NT2/D1 (cell line): ENCODE measurements around the gene GMDS.

Experiments
- DNase-seq: peaks from one replicate; pipeline ENCODE4 v3.0.0-alpha.2; 2011; ENCODE audit warnings: low read depth, low spot score
- H3K27me3 ChIP-seq: 2 replicates; pipeline ENCODE4 v1.6.0; 2011; ENCODE audit warnings: mild to moderate bottlenecking; ENCODE audit not compliant: insufficient read length, insufficient read depth
- H3K36me3 ChIP-seq: 2 replicates; pipeline ENCODE4 v1.6.1; 2011; ENCODE audit warnings: mild to moderate bottlenecking, low read length, mixed read lengths; ENCODE audit not compliant: insufficient read depth, insufficient read length
- H3K4me1 ChIP-seq: 2 replicates; pipeline ENCODE4 v1.5.1; 2011; ENCODE audit not compliant: insufficient read depth, insufficient read length
- H3K4me3 ChIP-seq: 2 replicates; pipeline ENCODE4 v1.5.1; 2011; ENCODE audit warnings: low read depth; ENCODE audit not compliant: insufficient read length
- H3K9ac ChIP-seq: 2 replicates; pipeline ENCODE4 v1.6.0; 2011; ENCODE audit warnings: low read depth; ENCODE audit not compliant: insufficient read length
- H3K9me3 ChIP-seq: 2 replicates; pipeline ENCODE4 v1.5.1; 2011; ENCODE audit warnings: mild to moderate bottlenecking, low read length; ENCODE audit not compliant: insufficient read depth
- SUZ12 ChIP-seq: IDR thresholded peaks from 2 replicates; pipeline ENCODE4 v1.6.1; 2011; ENCODE audit not compliant: insufficient read length, insufficient read depth; ENCODE audit errors: extremely low read depth
- YY1 ChIP-seq: IDR thresholded peaks from 2 replicates; pipeline ENCODE4 v1.6.1; 2011; ENCODE audit not compliant: insufficient read length, insufficient read depth
- ZNF274 ChIP-seq: IDR thresholded peaks from 2 replicates; pipeline ENCODE4 v1.6.1; 2011; ENCODE audit warnings: mild to moderate bottlenecking, low read depth, low read length

Gene GMDS

DNA sequence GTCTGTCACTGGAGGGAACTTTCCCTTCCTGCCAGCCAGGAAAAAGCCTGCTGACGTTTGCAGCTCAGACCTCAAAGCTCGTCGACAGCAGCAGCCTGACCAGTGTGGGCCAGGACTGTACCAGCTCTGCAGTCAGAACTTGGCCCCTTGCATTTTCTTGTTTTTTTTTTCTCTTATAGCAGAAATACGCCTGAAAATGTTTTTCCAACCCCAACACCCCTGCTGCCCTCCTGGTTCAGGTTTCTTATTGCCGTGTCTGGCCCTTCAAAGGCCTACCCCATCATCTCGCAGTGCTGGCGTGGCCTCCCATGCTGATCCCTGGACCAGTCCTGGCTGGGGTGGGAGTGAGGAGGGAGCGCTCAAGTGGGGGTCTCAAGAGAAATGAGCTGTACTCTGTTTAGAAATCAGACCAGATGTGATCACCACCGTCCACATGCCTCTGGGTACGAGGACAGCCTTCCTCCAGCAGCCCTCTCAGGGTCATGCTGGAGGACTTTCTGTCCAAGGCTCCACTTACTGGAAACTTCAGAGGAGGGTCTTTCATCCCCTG is 466.6 kb downstream of the GMDS start:
- no peak for DNase-seq
- H3K9ac ChIP-seq = no peak overlapping the region
- no peak overlapping the region for H3K4me3 ChIP-seq
- H3K36me3 ChIP-seq = no peaks in the 10 kb centered on the region
- H3K9me3 ChIP-seq = no peaks in the 10 kb centered on the region
- no peaks in the 10 kb centered on the region for H3K4me1 ChIP-seq
- TF ChIP-seq YY1 (no peak), SUZ12 (no peak), ZNF274 (no peak)
- H3K27me3 ChIP-seq = no peaks in the 10 kb centered on the region

DNA sequence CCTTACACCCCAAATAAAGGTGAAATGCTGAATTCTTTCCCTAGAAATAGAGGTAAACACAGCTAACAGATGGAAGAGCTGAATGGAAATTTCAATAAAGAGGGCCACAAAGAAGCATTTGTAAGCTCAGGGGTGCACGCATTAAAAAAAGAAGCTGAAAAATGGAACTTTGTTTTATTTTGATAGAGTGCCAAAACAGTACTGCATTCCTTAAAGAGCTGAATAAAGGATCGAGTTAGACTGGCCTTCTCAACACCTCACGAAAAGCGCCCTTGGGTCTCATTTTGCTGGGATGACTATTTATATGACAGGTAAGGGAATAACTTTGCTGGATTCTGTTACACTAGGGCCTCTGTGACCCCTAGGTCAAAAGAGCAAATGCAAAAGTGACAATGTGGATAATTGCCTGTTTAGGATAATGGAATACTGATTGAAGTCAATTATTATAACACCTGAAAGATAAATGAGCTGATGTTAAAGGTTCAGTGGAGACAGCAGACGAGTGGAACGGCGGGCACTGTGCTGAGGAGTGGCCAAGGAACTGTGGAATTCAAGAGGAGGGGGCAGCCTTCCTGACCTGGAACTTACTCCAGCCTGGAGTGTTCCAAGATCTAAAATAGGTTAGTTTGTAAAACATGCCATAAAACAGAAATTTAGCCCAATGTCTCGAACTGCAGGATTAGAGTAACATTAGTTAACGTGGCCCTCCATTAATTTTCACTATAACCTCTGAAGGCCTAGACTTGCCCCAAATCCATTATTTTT is 467.3 kb downstream of the GMDS start:
- Histone ChIP-seq H3K9ac (no peak overlapping the region), H3K9me3 (no peaks in the 10 kb centered on the region), H3K4me3 (no peak overlapping the region), H3K27me3 (no peaks in the 10 kb centered on the region), H3K36me3 (no peaks in the 10 kb centered on the region), H3K4me1 (no peaks in the 10 kb centered on the region)
- TF ChIP-seq SUZ12 (no peak), ZNF274 (no peak), YY1 (no peak)
- no peak for DNase-seq

DNA sequence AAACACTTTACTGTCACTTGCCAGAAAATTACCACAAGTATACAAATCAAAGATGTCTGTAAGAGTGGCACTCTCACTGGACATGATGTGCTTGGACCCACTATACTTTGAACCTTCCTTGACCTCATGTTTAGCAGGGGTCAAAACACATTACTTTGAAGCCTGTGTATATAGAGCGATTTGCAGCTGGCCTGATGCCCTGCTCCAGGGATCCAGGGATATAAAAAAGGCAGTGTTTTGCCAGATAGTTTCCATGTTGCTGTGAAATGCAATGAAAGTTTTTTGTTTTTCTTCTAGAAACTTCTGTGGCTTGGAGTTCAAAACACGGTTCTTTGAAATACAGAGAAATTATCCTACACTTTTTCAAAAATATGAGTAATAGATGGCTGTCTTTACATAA is 470.0 kb downstream of the GMDS start:
- Histone ChIP-seq H3K4me3 (no peak overlapping the region), H3K27me3 (no peaks in the 10 kb centered on the region), H3K9ac (no peak overlapping the region), H3K36me3 (no peaks in the 10 kb centered on the region), H3K9me3 (no peaks in the 10 kb centered on the region), H3K4me1 (no peaks in the 10 kb centered on the region)
- DNase-seq = no peak
- TF ChIP-seq ZNF274 = no peak
- TF ChIP-seq SUZ12 = no peak
- TF ChIP-seq YY1 = no peak

DNA sequence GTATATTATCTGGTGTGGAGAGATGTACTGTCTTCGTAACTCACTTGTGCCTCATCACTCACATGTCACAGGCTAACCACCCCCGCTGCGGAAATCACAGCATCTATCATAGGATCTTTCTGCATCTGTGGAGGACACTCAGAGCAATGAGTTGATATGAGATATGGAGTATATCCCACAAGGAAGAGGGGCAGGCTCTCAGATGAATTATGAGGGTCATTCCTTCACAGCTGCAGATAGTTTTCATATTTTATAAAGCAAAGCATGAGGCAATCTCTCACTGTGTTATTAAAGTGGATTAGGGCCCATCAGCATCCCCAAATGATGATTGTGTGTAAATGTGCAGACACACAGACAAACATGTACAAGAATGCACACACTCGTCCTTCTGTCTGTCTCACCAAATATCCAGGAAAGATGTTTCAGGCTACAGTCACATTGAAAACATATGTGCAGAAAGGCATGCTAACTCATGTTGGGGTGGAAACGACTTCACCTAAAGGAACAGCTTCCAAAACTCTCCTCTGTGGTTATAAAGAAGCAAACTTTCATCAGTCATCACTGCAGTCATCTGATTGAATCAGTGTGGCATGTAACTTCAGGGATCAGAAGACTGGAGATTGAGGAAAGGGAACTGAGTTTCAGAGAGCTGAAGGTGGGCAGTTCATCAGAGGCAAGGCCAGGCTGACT is 471.0 kb downstream of the GMDS start:
- Histone ChIP-seq H3K27me3 (no peaks in the 10 kb centered on the region), H3K9ac (no peak overlapping the region), H3K4me1 (no peaks in the 10 kb centered on the region), H3K4me3 (no peak overlapping the region), H3K9me3 (no peaks in the 10 kb centered on the region), H3K36me3 (no peaks in the 10 kb centered on the region)
- no peak for TF ChIP-seq YY1
- TF ChIP-seq SUZ12 = no peak
- TF ChIP-seq ZNF274 = no peak
- no peak for DNase-seq

DNA sequence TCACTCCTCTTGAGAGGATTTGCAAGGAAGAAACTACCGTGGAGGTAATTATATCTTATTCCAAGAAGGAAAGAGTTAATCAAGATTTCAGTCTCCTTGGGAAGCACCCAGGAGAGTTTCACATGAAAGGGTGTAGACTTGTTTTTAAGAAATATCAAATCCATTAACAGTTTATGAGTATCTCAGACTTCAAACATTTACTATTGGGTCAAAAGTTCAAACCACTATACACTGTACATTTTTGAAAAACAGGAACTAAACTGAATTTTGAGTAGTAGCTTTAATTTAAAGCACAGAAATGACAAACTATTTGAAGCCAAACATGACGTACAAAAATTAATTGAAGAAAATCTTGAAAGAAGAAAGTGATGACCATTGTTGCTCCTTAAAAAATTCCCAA is 471.7 kb downstream of the GMDS start:
- Histone ChIP-seq H3K27me3 (no peaks in the 10 kb centered on the region), H3K9ac (no peak overlapping the region), H3K4me1 (no peaks in the 10 kb centered on the region), H3K36me3 (no peaks in the 10 kb centered on the region), H3K9me3 (no peaks in the 10 kb centered on the region), H3K4me3 (no peak overlapping the region)
- DNase-seq = no peak
- TF ChIP-seq ZNF274 (no peak), SUZ12 (no peak), YY1 (no peak)

DNA sequence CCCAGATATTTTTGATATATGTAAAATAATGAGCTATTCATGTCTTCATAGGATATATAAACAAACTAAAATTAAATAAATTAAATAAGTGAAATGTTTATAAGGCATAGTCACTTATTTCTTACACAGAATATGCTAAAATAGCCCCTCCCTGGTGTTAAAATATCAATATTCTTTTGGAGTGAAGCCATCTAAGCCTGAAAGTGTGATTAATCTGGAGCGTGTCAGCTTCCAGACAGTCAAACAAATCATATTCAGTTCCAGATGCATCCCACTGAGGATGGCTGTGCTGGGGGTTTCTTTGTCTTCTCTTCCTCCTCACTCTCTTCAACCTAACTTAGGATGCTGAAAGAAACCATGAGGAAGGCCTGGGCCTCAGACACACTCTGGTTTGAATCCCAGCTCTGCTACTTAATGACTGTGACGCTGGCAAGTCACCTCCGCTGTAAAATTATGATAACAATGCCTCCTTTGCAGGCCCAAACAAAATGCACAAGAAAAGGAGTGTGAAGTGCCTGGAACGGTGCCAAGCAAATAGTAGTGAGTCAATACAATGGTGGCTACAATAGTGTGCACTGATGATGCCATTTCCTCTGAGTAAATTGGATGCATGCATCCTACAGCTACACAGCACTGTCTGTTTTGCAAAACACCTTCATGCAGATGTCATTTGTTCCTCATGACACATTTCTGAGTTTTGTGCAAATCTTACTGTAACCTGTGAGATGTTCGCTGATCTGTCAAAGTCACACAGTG is 474.3 kb downstream of the GMDS start:
- Histone ChIP-seq H3K27me3 (no peaks in the 10 kb centered on the region), H3K9ac (no peak overlapping the region), H3K4me3 (no peak overlapping the region), H3K36me3 (no peaks in the 10 kb centered on the region), H3K4me1 (no peaks in the 10 kb centered on the region), H3K9me3 (no peaks in the 10 kb centered on the region)
- no peak for TF ChIP-seq ZNF274
- no peak for TF ChIP-seq YY1
- TF ChIP-seq SUZ12 = no peak
- no peak for DNase-seq
